ENCODE measurements around the gene MAPK1IP1L.
"Not testable (repeated sequence)": the region's sequence is repeated elsewhere in the genome, so short reads cannot be mapped to it uniquely, and the experiment has no call there.

MAPK1IP1L gene

DNA sequence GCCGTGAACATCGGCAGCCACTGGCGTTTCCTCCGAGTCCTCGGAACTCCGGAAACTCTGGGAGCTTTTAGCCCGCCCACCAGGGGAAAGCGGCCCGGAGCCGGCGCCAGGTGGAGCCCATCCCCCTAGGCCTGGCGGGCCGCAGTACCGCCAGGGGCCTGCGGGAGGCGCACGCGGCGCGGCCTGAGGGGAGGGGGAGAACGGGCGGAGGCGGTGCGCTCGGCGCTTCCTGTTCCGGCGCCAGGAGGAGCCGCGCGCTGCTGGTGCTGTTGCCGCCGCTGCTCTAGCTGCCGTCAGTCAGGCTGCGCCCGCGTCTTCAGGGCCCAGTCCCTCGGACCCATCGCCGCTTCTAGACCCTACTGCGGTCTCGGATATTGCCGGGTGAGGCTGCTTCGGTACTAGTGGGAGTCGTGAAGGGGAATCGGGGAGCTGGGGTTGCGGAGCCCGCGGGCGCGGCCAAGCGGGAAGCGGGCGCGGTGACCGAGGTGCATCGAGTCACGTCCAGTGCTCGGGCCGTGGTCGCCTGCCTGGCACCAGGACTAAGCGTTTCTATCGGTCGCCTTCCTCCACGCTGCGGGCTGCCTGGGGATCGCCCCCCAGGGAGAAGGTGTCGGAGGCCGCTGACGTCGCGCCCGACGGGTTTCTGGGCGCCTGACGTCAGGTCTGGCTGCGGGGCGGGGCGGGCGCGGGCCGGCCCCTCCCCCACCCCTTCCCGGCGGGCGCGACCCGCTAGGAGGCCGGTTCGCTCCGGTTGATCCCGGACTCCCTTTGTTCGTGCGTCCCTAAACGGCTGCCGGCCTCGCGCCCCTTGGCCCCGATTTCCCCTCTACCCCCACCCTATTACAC, at the start of gene MAPK1IP1L:
Gene MAPK1IP1L (plus strand): TSS at position 225 of the 846 bp plus-strand sequence. CDS start 10,037 bp downstream, outside the sequence.
- peak; percentile 99 for DNase-seq

GRCh38 chr14:55005071-55005470, 46.4 kb upstream of the MAPK1IP1L start:
- no peak for DNase-seq

DNA sequence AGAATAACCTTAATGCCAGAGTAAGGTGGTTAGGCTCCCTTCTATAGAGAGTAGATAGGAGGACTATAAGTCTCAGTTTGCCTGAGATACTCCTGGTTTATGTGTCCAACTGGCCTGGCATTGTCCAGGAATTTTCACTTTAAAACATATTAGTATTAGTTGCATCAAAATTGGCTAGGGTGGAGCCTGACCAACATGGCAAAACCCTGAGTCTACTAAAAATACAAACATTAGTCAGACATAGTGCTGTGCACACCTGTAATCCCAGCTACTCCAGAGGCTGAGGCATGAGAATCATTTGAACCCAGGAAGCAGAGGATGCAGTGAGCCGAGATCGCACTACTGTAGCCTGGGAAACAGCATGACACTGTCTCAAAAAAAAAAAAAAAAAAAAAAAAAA, 36.4 kb upstream of the MAPK1IP1L start:
- DNase-seq: no peak

- no peak for DNase-seq
Measured at GRCh38 chr14:55019968-55020554, 31.4 kb upstream of the MAPK1IP1L start.

- DNase-seq: not testable (repeated sequence)
Measured at GRCh38 chr14:55024365-55024764, 27.1 kb upstream of the MAPK1IP1L start.

- no peak for DNase-seq
Measured at GRCh38 chr14:55025948-55026347, 25.5 kb upstream of the MAPK1IP1L start.

DNA sequence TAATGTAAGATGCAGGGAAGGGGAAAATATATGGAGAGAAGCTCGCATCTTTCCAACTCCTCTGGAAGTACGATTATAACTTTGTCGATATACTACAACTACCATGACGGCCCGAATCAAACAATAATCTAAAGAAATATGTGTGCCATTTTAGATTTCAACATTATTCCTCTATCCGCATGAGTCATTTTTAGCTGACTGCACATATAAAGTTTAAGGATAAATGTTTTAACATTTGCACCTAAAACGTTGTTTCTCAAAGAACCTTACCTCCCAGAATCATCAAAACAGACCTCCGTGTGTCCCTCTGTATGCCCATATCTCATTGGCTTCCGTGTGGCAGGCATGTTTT, 25.0 kb upstream of the MAPK1IP1L start:
- DNase-seq: no peak

- peak; percentile 99 for DNase-seq
Measured at GRCh38 chr14:55026793-55027561, 24.5 kb upstream of the MAPK1IP1L start, which contains the start of the genes SOCS4 and WDHD1. Gene SOCS4 (plus strand): TSS chr14:55027236. CDS start chr14:55043042, 15,806 bp downstream. Gene WDHD1 (minus strand): TSS chr14:55027099. CDS start chr14:55026787, 312 bp downstream.

- DNase-seq: no peak
Measured at GRCh38 chr14:55028066-55028465, 23.4 kb upstream of the MAPK1IP1L start.

GRCh38 chr14:55028476-55028875, 23.0 kb upstream of the MAPK1IP1L start:
- DNase-seq: no peak

- no peak for DNase-seq
Measured at GRCh38 chr14:55031190-55031589, 20.3 kb upstream of the MAPK1IP1L start.

DNA sequence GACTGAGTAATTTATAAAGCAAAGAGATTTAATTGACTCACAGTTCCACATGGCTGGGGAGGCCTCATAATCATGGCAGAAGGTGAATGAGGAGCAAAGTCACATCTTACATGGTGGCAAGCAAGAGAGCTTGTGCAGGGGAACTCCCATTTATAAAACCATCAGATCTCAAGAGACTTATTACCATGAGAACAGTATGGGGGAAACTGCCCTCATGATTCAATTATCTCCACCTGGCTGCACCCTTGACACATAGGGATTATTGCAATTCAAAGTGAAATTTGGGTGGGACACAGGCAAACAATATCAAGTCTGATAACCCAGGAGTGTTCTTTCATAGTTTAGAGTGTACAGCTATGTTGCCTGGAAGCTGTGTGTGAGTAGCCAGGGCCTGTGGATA, 13.5 kb upstream of the MAPK1IP1L start:
- DNase-seq: not testable (repeated sequence)

- DNase-seq: no peak
Measured at GRCh38 chr14:55038708-55039107, 12.7 kb upstream of the MAPK1IP1L start.

GRCh38 chr14:55043528-55043927, 7.9 kb upstream of the MAPK1IP1L start:
- no peak for DNase-seq

GRCh38 chr14:55045087-55045486, 6.4 kb upstream of the MAPK1IP1L start:
- no peak for DNase-seq

DNA sequence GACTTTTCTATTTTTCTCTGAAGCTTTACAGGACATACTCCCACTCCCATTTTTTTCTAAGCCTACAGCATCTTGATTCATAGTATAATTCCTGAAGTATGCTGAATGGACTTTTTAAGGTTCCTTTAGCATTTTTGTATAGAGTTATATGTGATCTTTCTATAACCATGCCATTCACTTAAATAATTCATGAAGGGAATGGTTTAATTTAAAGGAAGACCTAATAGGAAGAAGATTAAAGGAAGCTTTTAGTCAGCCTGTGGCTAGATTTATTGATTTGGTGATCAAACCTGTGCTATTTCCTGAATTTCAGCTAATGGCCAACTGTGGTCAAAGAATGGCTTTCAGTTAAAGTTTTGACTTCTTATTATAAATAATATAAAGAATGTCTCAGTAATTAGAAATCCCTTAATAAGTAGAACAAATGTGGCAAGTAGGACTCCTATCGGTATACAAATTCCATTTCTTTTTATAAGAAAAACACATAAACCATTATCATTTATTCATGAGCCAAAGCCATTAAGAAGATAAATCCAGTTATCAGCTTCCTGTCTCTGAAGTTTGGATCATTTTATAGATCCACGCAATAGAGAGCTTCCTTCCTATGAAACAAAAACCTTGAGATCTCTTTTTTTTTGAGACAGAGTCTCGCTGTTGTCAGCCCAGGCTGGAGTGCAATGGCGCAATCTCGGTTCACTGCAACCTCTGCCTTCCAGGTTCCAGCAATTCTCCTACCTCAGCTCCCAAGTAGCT, 4.0 kb upstream of the MAPK1IP1L start:
- no peak for DNase-seq

GRCh38 chr14:55048900-55049436, 2.5 kb upstream of the MAPK1IP1L start:
- no peak for DNase-seq

DNA sequence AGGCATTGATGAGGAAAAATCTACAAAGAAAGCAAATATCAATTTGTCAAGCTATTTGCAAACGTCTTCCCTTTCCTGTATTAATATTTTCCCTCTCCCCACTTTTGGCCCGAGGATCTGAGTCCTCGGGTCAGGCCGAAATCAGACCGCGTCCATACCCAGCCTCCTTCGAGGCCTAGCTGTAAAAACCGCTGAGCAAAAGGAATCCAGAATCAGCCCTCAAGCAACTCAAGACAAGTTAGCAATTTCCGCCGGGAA, 353 bp upstream of the MAPK1IP1L start:
- DNase-seq: no peak

DNA sequence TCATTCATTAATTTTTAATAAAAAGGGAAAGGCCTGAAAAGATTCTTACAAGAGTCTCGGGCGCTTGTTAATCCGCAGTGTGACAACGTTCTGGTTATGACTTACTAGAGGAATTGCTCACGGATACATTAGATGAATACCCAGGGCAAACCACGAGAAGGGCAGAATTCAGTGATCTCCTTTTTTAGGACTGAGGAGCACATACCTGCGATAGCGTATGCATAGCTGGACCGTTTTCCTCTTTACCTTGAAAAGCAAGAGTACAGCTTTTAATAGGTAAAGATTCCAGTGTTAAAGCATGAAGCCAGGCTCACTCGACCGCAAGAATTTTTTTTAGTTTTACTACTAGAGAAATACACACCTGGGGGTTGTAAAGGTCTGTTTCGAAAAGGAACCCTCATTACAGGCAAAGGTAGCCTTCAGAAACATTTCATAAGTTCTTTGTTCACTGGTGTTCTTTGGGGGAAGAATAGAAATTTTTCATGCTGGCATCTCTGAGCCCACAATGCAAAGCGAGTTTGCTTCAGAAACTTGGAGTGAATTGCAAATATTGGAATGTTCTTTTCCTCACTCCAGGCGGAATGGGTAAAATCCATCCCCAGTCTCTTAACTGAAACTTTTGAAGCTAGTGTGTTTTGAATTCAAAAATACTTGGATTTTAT, 953 bp downstream of the MAPK1IP1L start:
- DNase-seq: no peak

GRCh38 chr14:55053018-55053417, 1.6 kb downstream of the MAPK1IP1L start:
- DNase-seq: no peak

DNA sequence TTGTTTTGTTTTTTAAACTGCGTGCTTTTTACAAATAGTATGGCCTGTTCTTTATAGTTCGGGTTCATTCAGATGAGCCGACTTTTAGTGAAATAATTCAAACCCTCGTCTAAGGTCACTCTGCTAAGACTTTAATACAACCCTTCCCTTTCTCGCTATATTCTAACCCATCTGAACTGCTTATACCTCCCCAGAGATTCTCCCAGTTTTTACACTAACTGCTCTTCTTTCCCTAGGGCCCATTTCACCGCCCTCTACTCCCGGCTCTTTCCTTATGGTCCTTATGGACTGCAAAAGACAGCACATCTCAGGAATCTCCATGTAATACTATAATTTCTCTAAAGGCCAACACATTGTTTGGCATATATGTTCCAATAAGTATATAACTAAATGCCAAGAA, 2.1 kb downstream of the MAPK1IP1L start:
- DNase-seq: no peak

DNA sequence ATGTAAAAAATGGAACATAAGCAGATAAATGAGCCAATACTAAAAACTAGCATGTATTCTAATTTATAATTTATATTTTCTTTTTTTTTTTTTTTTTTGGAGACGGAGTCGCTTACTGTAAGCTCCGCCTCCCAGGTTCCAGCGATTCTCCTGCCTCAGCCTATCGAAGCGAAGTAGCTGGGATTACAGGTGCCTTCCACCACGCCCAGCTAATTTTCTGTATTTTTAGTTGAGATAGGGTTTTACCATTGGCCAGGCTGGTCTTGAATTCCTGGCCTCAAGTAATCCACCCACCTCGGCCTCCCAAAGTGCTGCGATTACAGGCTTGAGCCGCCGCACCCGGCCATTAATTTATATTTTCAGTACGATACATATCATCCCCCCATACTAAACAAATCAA, 2.7 kb downstream of the MAPK1IP1L start:
- no peak for DNase-seq
